Thoracic aorta endothelial cell (primary cell): ENCODE results near the gene SLX1A. TPM values are rescaled to one million over a fixed set of nuclear protein-coding genes. Genes with fewer than 3 reads are reported as not detected.

ENCODE experiments used
- small RNA-seq: library from RNA; depleted of rRNA; stranded (forward); fragments of <200 nt; gene quantifications from one replicate; pipeline ENCODE3, GENCODE V24; 2012
- total RNA-seq: library from RNA; depleted of rRNA; stranded (reverse); fragments of >200 nt; gene quantifications from 2 replicates; pipeline ENCODE4 v1.2.3, GENCODE V29; 2012

SLX1A gene
- total RNA-seq: 27.2 and 46.3 TPM in 2 replicates

DNA sequence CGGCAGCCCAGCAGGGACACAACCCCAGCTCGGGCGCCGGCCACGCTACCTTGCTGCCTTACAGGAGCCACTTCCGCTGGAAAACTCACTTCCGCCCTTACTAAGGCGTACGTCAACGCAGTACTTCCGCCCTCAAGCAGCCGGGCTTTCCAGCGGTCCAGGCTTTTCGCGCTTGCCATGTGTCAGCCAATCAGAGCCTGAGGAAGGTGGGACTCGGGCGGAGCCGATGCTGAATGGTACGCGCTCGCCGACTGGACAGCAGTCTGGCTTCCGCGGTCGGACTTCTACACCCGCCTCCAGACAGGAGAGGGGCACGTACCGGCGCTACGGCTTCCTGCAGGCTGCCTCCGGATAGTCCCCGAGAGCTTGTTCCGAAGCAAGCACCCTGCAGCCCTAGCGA lies at the start of gene SLX1A, which contains the start of gene BOLA2B:
TSS of gene SLX1A (plus strand) at position 261 of the 400 bp plus-strand sequence. CDS start 210 bp downstream, outside the sequence.
TSS of gene BOLA2B (minus strand) at position 52 of the 400 bp plus-strand sequence. CDS start 71 bp downstream, outside the sequence.

DNA sequence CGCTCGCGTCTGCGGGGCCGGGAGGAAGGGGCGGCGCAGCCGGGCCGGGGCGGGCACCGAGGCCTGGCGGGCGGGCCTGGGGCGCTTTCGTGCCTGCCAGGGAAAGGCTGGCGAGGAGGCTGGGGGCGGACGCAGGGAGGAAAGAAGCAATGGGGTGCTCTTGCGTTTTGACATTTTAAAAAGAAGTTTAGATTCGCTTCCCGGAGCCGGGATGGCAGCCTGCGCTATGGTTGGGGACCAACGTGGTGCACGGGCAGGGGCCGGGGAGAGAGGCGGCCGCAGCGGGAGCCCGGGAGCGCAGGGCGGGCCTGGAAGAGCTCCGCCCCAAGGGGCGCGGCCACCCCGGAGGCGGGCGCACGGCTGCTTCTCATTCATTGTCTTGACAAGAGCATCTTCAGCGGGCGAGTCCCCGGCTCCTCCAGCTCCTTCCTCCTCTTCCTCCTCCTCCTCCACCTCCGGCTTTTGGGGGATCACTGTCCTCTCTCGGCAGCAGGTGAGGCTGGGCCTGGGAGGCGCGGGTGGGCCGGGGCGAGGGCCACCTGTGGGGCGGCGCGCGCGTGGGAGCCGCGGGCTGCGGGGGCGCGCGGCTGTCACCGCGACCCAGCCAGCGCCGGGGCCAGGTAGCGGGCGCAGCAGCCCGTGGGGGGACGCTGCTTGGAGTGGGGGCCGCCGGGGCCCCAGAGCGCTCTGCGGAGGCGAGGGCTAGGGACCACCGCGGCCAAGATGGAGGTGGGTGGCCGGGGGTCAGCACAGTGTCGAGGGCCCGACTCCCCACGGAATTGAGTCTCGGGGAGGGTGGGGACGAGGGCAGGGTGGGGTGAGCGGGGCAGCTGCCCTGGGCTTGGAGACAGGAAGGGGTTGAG lies 10.2 kb upstream of the SLX1A start, which contains the start of gene CORO1A:
TSS of gene CORO1A (plus strand) at position 370 of the 863 bp plus-strand sequence. CDS start 1,608 bp downstream, outside the sequence.

DNA sequence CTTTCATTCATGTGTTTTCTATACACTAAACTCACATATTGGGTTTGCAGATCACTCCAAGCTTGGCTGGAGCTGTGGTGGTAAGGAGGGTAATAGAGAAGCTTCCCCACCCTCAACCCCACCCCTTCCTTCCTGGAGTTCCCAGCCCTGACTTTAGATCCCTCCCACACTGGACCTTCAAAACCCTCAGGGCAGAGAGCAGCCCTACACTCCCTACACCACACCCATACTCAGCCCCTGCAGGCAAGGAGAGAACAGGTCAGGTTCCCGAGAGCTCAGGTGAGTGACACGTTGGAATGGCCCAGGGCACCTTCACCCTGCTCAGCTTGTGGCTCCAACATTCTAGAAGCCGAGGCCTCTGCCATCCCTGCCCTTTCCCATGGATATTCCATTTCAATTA lies 5.4 kb downstream of the SLX1A start, which contains the start of gene SULT1A3:
TSS of gene SULT1A3 (plus strand) at position 207 of the 400 bp plus-strand sequence. CDS start 1,474 bp downstream, outside the sequence.

Small RNA genes within 50 kb of the gene (small RNA-seq; reads per million reads assigned to genes)
- gene AC106782.4: not detected

Other genes with a start within 250 kb of the SLX1A start
- 55.5 and 59.8 TPM in 2 replicates for gene TMEM219, start 231.8 kb upstream of the SLX1A start, total RNA-seq
- 91.9 and 96.3 TPM in 2 replicates for gene TAOK2, start 220.0 kb upstream of the SLX1A start, total RNA-seq
- 7.3 and 8.1 TPM in 2 replicates for gene HIRIP3, start 198.3 kb upstream of the SLX1A start, total RNA-seq
- 37.9 and 42.9 TPM in 2 replicates for gene INO80E, start 197.6 kb upstream of the SLX1A start, total RNA-seq
- gene DOC2A, start 182.8 kb upstream of the SLX1A start, total RNA-seq: 0.13 and 0.22 TPM in 2 replicates
- gene C16orf92, start 170.7 kb upstream of the SLX1A start, total RNA-seq: not detected in 2 replicates
- gene TLCD3B, start 162.6 kb upstream of the SLX1A start, total RNA-seq: 0.07 and 0.13 TPM in 2 replicates
- 921 and 974 TPM in 2 replicates for gene ALDOA, start 128.1 kb upstream of the SLX1A start, total RNA-seq
- 193 and 211 TPM in 2 replicates for gene PPP4C, start 117.9 kb upstream of the SLX1A start, total RNA-seq
- gene TBX6, start 102.0 kb upstream of the SLX1A start, total RNA-seq: 0.14 and 0.27 TPM in 2 replicates
- gene YPEL3, start 97.7 kb upstream of the SLX1A start, total RNA-seq: 10.3 and 10.9 TPM in 2 replicates
- gene GDPD3, start 80.3 kb upstream of the SLX1A start, total RNA-seq: 1.7 and 2.0 TPM in 2 replicates
- gene MAPK3, start 70.7 kb upstream of the SLX1A start, total RNA-seq: 46.5 and 58.0 TPM in 2 replicates
- gene CORO1A, start 10.3 kb upstream of the SLX1A start, total RNA-seq: 3.8 and 4.0 TPM in 2 replicates
- 114 and 168 TPM in 2 replicates for gene BOLA2B, start 209 bp upstream of the SLX1A start, total RNA-seq
- gene SULT1A3, start 5.4 kb downstream of the SLX1A start, total RNA-seq: 4.4 and 4.5 TPM in 2 replicates
- gene NPIPB13, start 54.6 kb downstream of the SLX1A start, total RNA-seq: 3.2 and 4.0 TPM in 2 replicates
- gene CD2BP2, start 161.4 kb downstream of the SLX1A start, total RNA-seq: 29.5 and 30.5 TPM in 2 replicates
- gene TBC1D10B, start 176.6 kb downstream of the SLX1A start, total RNA-seq: 36.4 and 49.8 TPM in 2 replicates
- gene MYL11, start 180.9 kb downstream of the SLX1A start, total RNA-seq: not detected in 2 replicates
- under 0.01 and 0.50 TPM in 2 replicates for gene SEPTIN1, start 188.7 kb downstream of the SLX1A start, total RNA-seq
- 10.5 and 10.9 TPM in 2 replicates for gene ZNF48, start 201.5 kb downstream of the SLX1A start, total RNA-seq
- gene ZNF771, start 213.7 kb downstream of the SLX1A start, total RNA-seq: 7.4 and 7.6 TPM in 2 replicates
- 46.0 and 51.1 TPM in 2 replicates for gene DCTPP1, start 236.2 kb downstream of the SLX1A start, total RNA-seq